Skeletal muscle satellite cell (primary cell): ENCODE results near the gene ZBTB9. TPM values are rescaled to one million over a fixed set of nuclear protein-coding genes. Genes with fewer than 3 reads are reported as not detected.
A peak's percentile ranks its signal among the peaks of the same experiment; 100 is the strongest.

Experiments
- H3K27me3 ChIP-seq: 2 replicates; pipeline ENCODE4 v1.7.0; 2013; ENCODE audit warnings: low read length; ENCODE audit not compliant: control insufficient read depth, insufficient read depth
- H3K36me3 ChIP-seq: 2 replicates; pipeline ENCODE4 v1.7.0; 2013; ENCODE audit warnings: mild to moderate bottlenecking, control low read depth, low read length; ENCODE audit not compliant: insufficient read depth
- H3K4me1 ChIP-seq: 2 replicates; pipeline ENCODE4 v1.7.0; 2013; ENCODE audit warnings: low read length; ENCODE audit not compliant: control insufficient read depth, insufficient read depth
- H3K4me2 ChIP-seq: 2 replicates; pipeline ENCODE4 v1.7.0; 2013; ENCODE audit warnings: mild to moderate bottlenecking, low read length
- H3K4me3 ChIP-seq: 2 replicates; pipeline ENCODE4 v1.7.0; 2013; ENCODE audit warnings: low read length
- H3K9ac ChIP-seq: 2 replicates; pipeline ENCODE4 v1.7.0; 2013; ENCODE audit warnings: mild to moderate bottlenecking, low read depth, low read length, moderate library complexity
- H3K9me3 ChIP-seq: replicated peaks from 2 replicates; pipeline ENCODE4 v1.7.0; 2013; ENCODE audit warnings: mild to moderate bottlenecking, control low read depth, low read length
- total RNA-seq: library from RNA; depleted of rRNA; stranded (reverse); fragments of >200 nt; gene quantifications from 2 replicates; pipeline ENCODE4 v1.2.3, GENCODE V29; 2012; rRNA removed

The ZBTB9 gene
- total RNA-seq: 6.3 and 6.6 TPM in 2 replicates

- Histone ChIP-seq H3K4me1 (no peaks in the 10 kb centered on the region), H3K36me3 (peaks cover 13% of the 10 kb centered on the region)
These were observed at the start of gene ZBTB9 for GRCh38 chr6:33454009-33454946. Gene ZBTB9, plus strand, starts transcription at chr6:33454576. Its CDS starts 525 bp downstream, at chr6:33455101.

DNA sequence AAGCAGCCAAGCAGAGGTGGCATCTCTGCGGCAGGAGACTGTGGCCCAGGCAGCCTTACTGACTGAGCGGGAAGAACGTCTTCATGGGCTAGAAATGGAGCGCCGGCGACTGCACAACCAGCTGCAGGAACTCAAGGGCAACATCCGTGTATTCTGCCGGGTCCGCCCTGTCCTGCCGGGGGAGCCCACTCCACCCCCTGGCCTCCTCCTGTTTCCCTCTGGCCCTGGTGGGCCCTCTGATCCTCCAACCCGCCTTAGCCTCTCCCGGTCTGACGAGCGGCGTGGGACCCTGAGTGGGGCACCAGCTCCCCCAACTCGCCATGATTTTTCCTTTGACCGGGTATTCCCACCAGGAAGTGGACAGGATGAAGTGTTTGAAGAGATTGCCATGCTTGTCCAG lies 49.5 kb upstream of the ZBTB9 start:
- H3K27me3 ChIP-seq: no peaks in the 10 kb centered on the region
- no peak overlapping the region for H3K4me2 ChIP-seq
- no peak overlapping the region for H3K4me3 ChIP-seq
- peaks cover 32% of the 10 kb centered on the region for H3K36me3 ChIP-seq
- no peak overlapping the region for H3K9ac ChIP-seq
- H3K4me1 ChIP-seq: peaks cover 7% of the 10 kb centered on the region
- H3K9me3 ChIP-seq: no peaks in the 10 kb centered on the region

More at GRCh38 chr6:33454009-33454946, at the start of gene ZBTB9:
- H3K9ac ChIP-seq: peak within 1 kb of the TSS; percentile 90
- peak within 1 kb of the TSS; percentile 92 for H3K4me2 ChIP-seq
- no peaks in the 10 kb centered on the region for H3K9me3 ChIP-seq
- no peaks in the 10 kb centered on the region for H3K27me3 ChIP-seq
- H3K4me3 ChIP-seq: peak within 1 kb of the TSS; percentile 87

DNA sequence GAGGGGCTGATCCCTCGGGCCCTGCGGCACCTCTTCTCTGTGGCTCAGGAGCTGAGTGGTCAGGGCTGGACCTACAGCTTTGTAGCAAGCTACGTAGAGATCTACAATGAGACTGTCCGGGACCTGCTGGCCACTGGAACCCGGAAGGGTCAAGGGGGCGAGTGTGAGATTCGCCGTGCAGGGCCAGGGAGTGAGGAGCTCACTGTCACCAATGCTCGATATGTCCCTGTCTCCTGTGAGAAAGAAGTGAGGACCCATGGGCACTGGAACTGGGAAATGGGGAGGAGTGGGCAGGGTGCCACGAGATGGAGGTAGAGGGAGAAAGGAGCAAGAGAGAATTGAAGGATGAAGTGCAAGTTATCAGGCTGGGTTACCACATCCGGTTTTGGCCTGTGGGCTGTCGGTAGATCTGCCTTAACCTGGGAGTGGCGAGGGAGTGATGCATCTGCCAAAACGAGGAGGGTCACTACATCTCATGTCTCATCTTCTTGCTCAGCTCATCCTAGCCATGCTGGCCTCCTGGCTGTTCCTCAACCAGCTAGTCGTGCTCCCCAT lies 48.9 kb upstream of the ZBTB9 start:
- Histone ChIP-seq H3K27me3 (no peaks in the 10 kb centered on the region), H3K9ac (no peak overlapping the region), H3K9me3 (no peaks in the 10 kb centered on the region), H3K36me3 (peaks cover 32% of the 10 kb centered on the region), H3K4me3 (no peak overlapping the region), H3K4me2 (no peak overlapping the region), H3K4me1 (peaks cover 9% of the 10 kb centered on the region)

- Histone ChIP-seq H3K4me2 (no peak overlapping the region), H3K4me1 (peaks cover 9% of the 10 kb centered on the region), H3K4me3 (no peak overlapping the region), H3K27me3 (no peaks in the 10 kb centered on the region), H3K9ac (no peak overlapping the region), H3K36me3 (peaks cover 32% of the 10 kb centered on the region), H3K9me3 (no peaks in the 10 kb centered on the region)
These were observed 48.2 kb upstream of the ZBTB9 start for GRCh38 chr6:33406126-33406525.

DNA sequence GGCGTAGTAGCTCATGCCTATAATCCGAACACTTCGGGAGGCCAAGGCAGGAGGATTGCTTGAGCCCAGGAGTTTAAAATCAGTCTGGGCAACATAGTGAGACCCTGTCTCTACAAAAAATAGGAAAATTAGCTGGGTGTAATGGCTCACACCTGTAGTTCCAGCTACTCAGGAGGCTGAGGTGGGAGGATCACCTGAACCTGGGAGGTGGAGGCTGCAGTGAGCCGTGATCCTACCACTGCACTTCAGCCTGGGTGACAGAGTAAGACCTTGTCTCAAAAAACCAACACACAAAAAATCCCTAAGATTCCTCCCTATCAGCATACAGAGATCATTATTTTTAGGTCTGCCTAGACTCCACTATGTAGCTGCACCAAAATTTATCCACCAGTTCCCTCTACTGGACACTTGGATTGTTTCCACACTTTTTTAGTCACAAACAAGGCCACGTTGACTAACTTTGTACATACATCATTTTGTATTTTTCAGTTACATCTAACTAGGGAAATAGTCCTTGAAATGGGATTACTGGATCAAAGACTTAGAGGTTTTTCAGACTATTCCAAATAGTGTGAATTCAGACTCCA lies 47.2 kb upstream of the ZBTB9 start:
- peaks cover 14% of the 10 kb centered on the region for H3K4me1 ChIP-seq
- H3K36me3 ChIP-seq: peaks cover 33% of the 10 kb centered on the region
- no peak overlapping the region for H3K9ac ChIP-seq
- no peak overlapping the region for H3K4me3 ChIP-seq
- H3K27me3 ChIP-seq: no peaks in the 10 kb centered on the region
- no peaks in the 10 kb centered on the region for H3K9me3 ChIP-seq
- no peak overlapping the region for H3K4me2 ChIP-seq

DNA sequence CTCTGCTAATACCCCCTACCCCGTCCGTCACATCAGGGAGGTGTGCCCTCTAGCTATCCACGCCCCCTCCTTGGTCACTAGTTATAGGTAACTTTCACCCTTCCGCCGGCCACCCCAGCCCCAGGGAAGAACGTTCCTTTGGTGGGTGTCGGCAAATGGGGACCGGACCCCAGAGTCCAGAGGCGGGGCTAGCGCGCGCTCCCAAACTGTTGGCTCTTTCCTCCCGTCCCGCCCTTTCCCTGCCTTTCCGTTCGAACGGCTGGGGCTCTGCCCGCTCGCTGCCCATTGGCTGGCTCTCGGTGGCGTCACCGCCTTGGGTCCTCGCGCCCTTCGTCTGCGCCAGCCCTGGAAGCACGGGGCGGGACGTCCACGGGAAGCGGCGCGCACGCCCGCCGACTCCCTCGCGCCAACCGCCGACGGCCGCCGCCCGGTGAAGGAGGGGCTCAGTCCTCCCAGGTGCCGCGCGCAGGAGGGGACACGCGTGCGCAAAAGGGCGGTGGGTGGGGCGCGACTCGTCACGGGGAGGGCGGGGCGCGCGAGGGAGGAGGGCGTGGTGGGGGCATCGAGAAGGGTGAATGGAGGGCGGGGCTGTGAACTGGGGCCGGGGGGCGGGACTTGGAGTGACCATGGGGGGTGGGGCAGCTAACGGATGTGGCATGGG lies 44.2 kb upstream of the ZBTB9 start:
- Histone ChIP-seq H3K36me3 (peaks cover 46% of the 10 kb centered on the region), H3K4me2 (peak overlapping the region; percentile 99), H3K27me3 (no peaks in the 10 kb centered on the region), H3K9ac (peak overlapping the region; percentile 83), H3K9me3 (no peaks in the 10 kb centered on the region), H3K4me3 (peak overlapping the region; percentile 90), H3K4me1 (peaks cover 14% of the 10 kb centered on the region)

- peak within 1 kb of the TSS; percentile 90 for H3K4me3 ChIP-seq
- H3K36me3 ChIP-seq: peaks cover 48% of the 10 kb centered on the region
- peaks cover 22% of the 10 kb centered on the region for H3K4me1 ChIP-seq
These were observed 43.4 kb upstream of the ZBTB9 start, which contains the start of gene PHF1 for GRCh38 chr6:33410711-33411631. Gene PHF1, plus strand, starts transcription at chr6:33411014. Its CDS starts 1,250 bp downstream, at chr6:33412264.

GRCh38 chr6:33411632-33412005 lies 42.8 kb upstream of the ZBTB9 start:
- peak overlapping the region; percentile 85 for H3K9ac ChIP-seq
- H3K36me3 ChIP-seq: peaks cover 46% of the 10 kb centered on the region
- H3K27me3 ChIP-seq: no peaks in the 10 kb centered on the region
- H3K4me2 ChIP-seq: peak overlapping the region; percentile 96
- no peaks in the 10 kb centered on the region for H3K9me3 ChIP-seq
- peak overlapping the region; percentile 84 for H3K4me3 ChIP-seq
- peaks cover 29% of the 10 kb centered on the region for H3K4me1 ChIP-seq

More at GRCh38 chr6:33410711-33411631, 43.4 kb upstream of the ZBTB9 start, which contains the start of gene PHF1:
- Histone ChIP-seq H3K9me3 (no peaks in the 10 kb centered on the region), H3K9ac (peak within 1 kb of the TSS; percentile 85), H3K4me2 (peak within 1 kb of the TSS; percentile 99), H3K27me3 (no peaks in the 10 kb centered on the region)

DNA sequence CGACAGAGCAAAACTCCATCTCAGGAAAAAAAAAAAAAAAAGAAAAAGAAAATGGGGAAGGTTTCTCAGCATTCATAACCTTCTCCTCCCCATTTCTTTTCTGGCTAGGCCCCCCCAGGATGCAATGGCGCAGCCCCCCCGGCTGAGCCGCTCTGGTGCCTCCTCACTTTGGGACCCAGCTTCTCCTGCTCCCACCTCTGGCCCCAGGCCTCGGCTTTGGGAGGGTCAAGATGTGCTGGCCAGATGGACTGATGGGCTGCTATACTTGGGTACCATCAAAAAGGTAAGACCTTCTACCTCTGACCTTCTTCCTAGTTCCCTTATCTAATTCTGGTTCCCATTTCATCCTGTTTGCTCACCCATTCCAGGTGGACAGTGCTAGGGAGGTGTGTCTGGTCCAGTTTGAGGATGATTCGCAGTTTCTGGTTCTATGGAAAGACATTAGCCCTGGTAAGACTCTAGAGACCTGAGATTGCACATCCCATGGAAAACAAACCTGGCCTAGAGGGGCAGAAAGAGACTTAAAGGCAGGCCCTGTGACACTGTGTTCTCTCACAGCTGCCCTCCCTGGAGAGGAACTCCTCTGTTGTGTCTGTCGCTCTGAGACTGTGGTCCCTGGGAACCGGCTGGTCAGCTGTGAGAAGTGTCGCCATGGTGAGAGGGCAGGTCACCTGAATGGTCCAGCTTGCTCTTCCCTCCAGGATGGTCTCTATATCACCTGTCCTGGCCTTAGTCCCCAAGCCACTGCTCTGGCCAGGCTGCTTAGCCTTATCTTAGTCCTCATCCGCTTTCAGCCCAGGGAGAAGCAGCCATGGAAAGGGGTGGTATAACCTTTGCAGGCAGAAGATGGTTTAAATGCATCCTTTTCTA lies 42.0 kb upstream of the ZBTB9 start:
- Histone ChIP-seq H3K4me1 (peaks cover 31% of the 10 kb centered on the region), H3K9me3 (no peaks in the 10 kb centered on the region), H3K36me3 (peaks cover 44% of the 10 kb centered on the region), H3K4me3 (no peak overlapping the region), H3K9ac (no peak overlapping the region), H3K4me2 (peak overlapping the region; percentile 96), H3K27me3 (no peaks in the 10 kb centered on the region)
